Stimulated activated CD8-positive, alpha-beta memory T cell treated with anti-CD3 and anti-CD28 coated beads, Interleukin-4, amount 100 ng/mL, for 1 hour (primary cell): Measurements from ENCODE around the gene TNIP2.

Experiments
- DNase-seq, 2 donors: peaks; one replicate each; pipeline ENCODE4 v3.0.0-alpha.2; 2020; ENCODE audit warnings: low read depth in 2 of 2, low spot score in 1 of 2

Gene TNIP2

GRCh38 chr4:2722033-2722432 is 34.1 kb downstream of the TNIP2 start:
- DNase-seq = no peak

GRCh38 chr4:2721586-2721985 is 34.5 kb downstream of the TNIP2 start:
- DNase-seq = no peak

GRCh38 chr4:2716236-2716635 is 39.9 kb downstream of the TNIP2 start:
- DNase-seq = no peak

- DNase-seq = no peak
Observed at GRCh38 chr4:2715426-2715825, 40.7 kb downstream of the TNIP2 start.

DNA sequence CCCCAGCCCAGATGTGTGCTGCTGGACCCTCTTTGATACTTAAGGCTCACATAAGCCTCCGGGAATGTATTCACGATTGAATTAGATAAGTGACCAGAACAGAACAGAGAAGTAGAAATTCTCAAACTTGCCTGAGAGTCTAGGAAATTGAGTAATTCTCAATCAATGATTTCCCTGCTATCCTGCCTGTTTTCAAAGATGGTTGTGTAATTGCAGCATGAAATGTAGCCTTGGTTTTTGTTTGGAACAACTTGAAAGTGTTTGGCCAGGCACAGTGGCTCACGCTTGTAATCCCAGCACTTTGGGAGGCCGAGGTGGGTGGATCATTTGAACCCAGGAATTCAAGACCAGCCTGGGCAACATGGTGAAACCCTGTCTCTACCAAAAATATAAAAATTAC is 41.2 kb downstream of the TNIP2 start:
- DNase-seq = no peak

- no peak for DNase-seq
Observed at GRCh38 chr4:2714061-2714770, 41.9 kb downstream of the TNIP2 start.

- DNase-seq = no peak
Observed at GRCh38 chr4:2713337-2713736, 42.8 kb downstream of the TNIP2 start.

DNA sequence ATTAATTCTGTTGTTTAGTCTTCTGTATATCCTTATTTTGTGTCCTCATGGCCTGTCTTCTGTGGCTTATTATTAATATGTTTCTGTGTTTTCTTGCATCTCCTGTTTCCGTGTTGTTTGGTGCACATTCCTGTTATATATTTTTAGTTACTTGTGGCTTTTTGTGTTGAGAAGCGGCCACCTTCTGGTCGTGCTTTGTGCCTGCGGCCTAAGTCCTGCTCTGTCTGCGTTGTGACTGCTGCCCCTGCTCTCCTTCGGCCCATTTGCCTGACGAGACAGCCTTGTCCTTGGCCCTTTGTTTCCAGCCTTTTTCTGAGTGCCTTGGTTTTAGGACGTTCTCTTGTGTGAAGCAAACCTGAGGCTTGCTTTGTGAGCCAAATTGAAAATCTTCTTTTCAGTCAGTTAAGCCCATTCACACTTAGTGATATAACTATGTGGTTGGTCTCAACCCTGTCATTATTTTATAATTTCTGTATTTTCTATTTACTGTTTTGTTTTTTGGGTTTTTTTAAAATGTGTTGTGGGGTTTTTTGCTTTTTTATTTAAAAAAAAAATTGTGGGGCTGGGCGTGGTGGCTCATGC is 43.8 kb downstream of the TNIP2 start:
- no peak for DNase-seq

- DNase-seq = no peak
Observed at GRCh38 chr4:2702770-2703169, 53.4 kb downstream of the TNIP2 start.

DNA sequence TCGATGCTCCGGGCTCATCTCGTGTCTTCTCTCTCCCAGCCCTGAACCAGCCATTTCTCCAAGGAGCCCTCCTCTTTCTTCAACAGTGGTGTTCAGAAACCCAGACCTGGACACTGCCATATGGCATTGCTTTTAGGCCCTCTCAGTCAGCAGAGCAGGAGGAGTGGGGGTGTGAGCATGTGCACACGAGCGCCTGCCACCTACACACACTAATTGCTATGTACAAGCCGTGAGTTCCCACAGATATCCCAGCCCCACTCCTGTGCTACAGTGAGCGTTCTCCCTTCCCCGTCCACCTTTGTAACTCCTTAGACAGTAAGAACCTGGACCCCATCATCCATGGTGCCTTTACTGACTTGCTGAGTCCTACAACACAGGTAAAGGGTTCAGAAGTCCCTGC is 53.8 kb downstream of the TNIP2 start:
- DNase-seq = no peak

- DNase-seq = no peak
Observed at GRCh38 chr4:2700031-2700430, 56.1 kb downstream of the TNIP2 start.

- no peak for DNase-seq
Observed at GRCh38 chr4:2699534-2699933, 56.6 kb downstream of the TNIP2 start.

- no peak for DNase-seq
Observed at GRCh38 chr4:2698951-2699505, 57.1 kb downstream of the TNIP2 start.

GRCh38 chr4:2698504-2698903 is 57.6 kb downstream of the TNIP2 start:
- no peak for DNase-seq

- DNase-seq = no peak
Observed at GRCh38 chr4:2697995-2698414, 58.1 kb downstream of the TNIP2 start.

- DNase-seq = no peak
Observed at GRCh38 chr4:2696423-2696822, 59.7 kb downstream of the TNIP2 start.

DNA sequence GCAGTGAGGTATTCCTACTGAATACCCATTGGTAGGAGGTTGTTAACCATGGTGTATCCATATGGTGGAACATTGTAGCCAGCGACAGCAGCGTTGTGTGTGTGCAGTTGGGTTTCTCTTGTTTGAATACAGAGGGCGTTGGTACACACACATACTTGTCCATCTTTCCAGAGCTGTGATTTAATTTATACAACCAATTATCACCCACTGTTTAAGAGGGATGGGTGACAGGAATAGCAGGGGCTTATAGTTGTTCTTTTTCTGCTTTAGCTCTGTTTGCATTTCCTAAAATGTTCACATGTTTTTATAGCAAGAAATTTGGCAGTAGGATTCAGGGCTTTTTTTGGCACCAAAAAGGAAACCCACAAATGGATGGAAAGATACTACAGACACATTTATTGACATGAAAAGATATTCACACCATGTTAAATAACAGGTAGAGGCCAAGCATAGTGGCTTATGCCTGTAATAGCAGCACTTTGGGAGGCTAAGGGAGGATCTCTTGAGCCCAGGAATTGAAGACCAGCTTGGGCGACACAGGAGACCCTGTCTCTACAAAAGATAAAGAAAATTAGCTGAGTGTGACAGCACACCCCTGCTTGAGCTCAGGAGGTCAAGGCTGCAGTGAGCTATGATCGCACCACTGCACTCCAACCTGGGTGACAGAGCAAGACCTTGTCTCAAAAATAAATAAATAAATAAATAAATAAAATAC is 60.6 kb downstream of the TNIP2 start:
- no peak for DNase-seq

DNA sequence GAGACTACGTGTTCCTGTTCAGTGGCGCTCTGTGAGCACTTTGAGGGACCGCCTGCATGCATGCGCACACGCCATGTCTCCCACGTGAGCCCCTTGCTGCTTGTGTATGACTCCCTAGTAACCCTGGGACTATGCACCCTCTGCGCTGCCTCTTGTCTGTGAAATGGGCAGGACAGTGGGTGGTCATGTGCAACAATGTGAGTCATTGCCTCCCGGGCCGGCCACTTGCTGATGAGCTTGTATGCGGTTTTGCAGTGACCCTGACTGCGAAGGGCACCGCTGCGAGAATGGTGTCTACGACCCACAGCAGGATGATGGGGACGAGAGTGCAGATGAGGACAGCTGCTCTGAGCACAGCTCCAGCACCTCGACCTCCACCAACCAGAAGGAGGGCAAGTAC is 61.4 kb downstream of the TNIP2 start:
- no peak for DNase-seq

GRCh38 chr4:2691952-2692435 is 64.1 kb downstream of the TNIP2 start:
- DNase-seq = no peak
